H9 (cell line): ENCODE data around the gene PCDH11Y. TPM values are rescaled to one million over a fixed set of nuclear protein-coding genes. Genes with fewer than 3 reads are reported as not detected.
"Not testable (repeated sequence)": the region's sequence is repeated elsewhere in the genome, so short reads cannot be mapped to it uniquely, and the experiment has no call there.

Source experiments
- DNase-seq: peaks from one replicate; pipeline ENCODE4 v3.0.0-alpha.2; 2017
- H2AFZ ChIP-seq: one replicate; pipeline ENCODE4 v1.6.1; 2013; ENCODE audit warnings: mild to moderate bottlenecking, low read length, control low read depth, moderate library complexity
- H2AK5ac ChIP-seq: 2 replicates; pipeline ENCODE4 v1.6.1; 2013; ENCODE audit warnings: low read length, control low read depth, mixed read lengths; ENCODE audit not compliant: insufficient read length
- H2BK120ac ChIP-seq: one replicate; pipeline ENCODE4 v1.6.1; 2013; ENCODE audit warnings: low read depth, mild to moderate bottlenecking, low read length, control low read depth, inconsistent platforms; ENCODE audit not compliant: poor library complexity, severe bottlenecking
- H2BK12ac ChIP-seq: 2 replicates; pipeline ENCODE4 v1.6.1; 2013; ENCODE audit warnings: low read length, control low read depth, mixed read lengths, low read depth; ENCODE audit not compliant: insufficient read length
- H2BK15ac ChIP-seq: 2 replicates; pipeline ENCODE4 v1.6.1; 2013; ENCODE audit warnings: low read depth, low read length, control low read depth
- H2BK20ac ChIP-seq: one replicate; pipeline ENCODE4 v1.6.1; 2013; ENCODE audit warnings: low read depth, mild to moderate bottlenecking, low read length, control low read depth, inconsistent platforms; ENCODE audit not compliant: poor library complexity, severe bottlenecking
- H2BK5ac ChIP-seq: 2 replicates; pipeline ENCODE4 v1.6.1; 2013; ENCODE audit warnings: low read length, control low read depth, mixed read lengths; ENCODE audit not compliant: insufficient read length
- H3K14ac ChIP-seq: 2 replicates; pipeline ENCODE4 v1.6.1; 2013; ENCODE audit warnings: low read length, control low read depth; ENCODE audit not compliant: insufficient read depth
- H3K18ac ChIP-seq: 2 replicates; pipeline ENCODE4 v1.6.1; 2013; ENCODE audit warnings: low read depth, mild to moderate bottlenecking, mixed read lengths, low read length, control low read depth; ENCODE audit not compliant: insufficient read length
- H3K23ac ChIP-seq: 2 replicates; pipeline ENCODE4 v1.6.1; 2013; ENCODE audit warnings: low read length, control low read depth, mixed read lengths, low read depth; ENCODE audit not compliant: insufficient read length
- H3K23me2 ChIP-seq: 2 replicates; pipeline ENCODE4 v1.6.1; 2013; ENCODE audit warnings: low read depth, mild to moderate bottlenecking, mixed read lengths, low read length, control low read depth; ENCODE audit not compliant: insufficient read length, poor library complexity, severe bottlenecking
- H3K27ac ChIP-seq: 2 replicates; pipeline ENCODE4 v1.5.1; 2013; ENCODE audit warnings: low read length, control low read depth, mixed read lengths, low read depth; ENCODE audit not compliant: insufficient read length
- H3K27me3 ChIP-seq: 2 replicates; pipeline ENCODE4 v1.6.1; 2013; ENCODE audit warnings: low read length, control low read depth, inconsistent platforms; ENCODE audit not compliant: insufficient read depth
- H3K4ac ChIP-seq: 2 replicates; pipeline ENCODE4 v1.6.1; 2013; ENCODE audit warnings: low read depth, mild to moderate bottlenecking, control low read depth, inconsistent platforms, low read length, moderate library complexity
- H3K4me1 ChIP-seq: 2 replicates; pipeline ENCODE4 v1.6.1; 2013; ENCODE audit warnings: low read length, control low read depth, inconsistent platforms; ENCODE audit not compliant: insufficient read depth
- H3K4me2 ChIP-seq: 2 replicates; pipeline ENCODE4 v1.6.1; 2013; ENCODE audit warnings: low read length, control low read depth, mixed read lengths; ENCODE audit not compliant: insufficient read length, insufficient read depth
- H3K56ac ChIP-seq: 2 replicates; pipeline ENCODE4 v1.6.1; 2013; ENCODE audit warnings: low read depth, mild to moderate bottlenecking, mixed read lengths, low read length, control low read depth; ENCODE audit not compliant: insufficient read length
- H3K79me1 ChIP-seq: 2 replicates; pipeline ENCODE4 v1.6.1; 2013; ENCODE audit warnings: low read depth, mild to moderate bottlenecking, moderate library complexity, low read length, control low read depth, inconsistent platforms; ENCODE audit not compliant: insufficient read depth, poor library complexity, severe bottlenecking
- H3K79me2 ChIP-seq: 2 replicates; pipeline ENCODE4 v1.6.1; 2013; ENCODE audit warnings: low read length, control low read depth, inconsistent platforms; ENCODE audit not compliant: insufficient read depth
- H3K9ac ChIP-seq: 2 replicates; pipeline ENCODE4 v1.6.1; 2013; ENCODE audit warnings: low read length, control low read depth, mixed read lengths; ENCODE audit not compliant: insufficient read length; ENCODE audit errors: extremely low read depth
- H3K9me3 ChIP-seq: one replicate; pipeline ENCODE4 v1.6.1; 2013; ENCODE audit warnings: low read depth, low read length, inconsistent platforms; ENCODE audit not compliant: control insufficient read depth
- H3T11ph ChIP-seq: one replicate; pipeline ENCODE4 v1.6.1; 2013; ENCODE audit warnings: mild to moderate bottlenecking, low read length, control low read depth, inconsistent platforms
- H4K20me1 ChIP-seq: one replicate; pipeline ENCODE4 v1.6.1; 2013; ENCODE audit not compliant: control insufficient read depth, insufficient read length, insufficient read depth
- H4K5ac ChIP-seq: 2 replicates; pipeline ENCODE4 v1.6.1; 2013; ENCODE audit warnings: low read depth, mild to moderate bottlenecking, mixed read lengths, low read length, control low read depth; ENCODE audit not compliant: insufficient read length
- H4K8ac ChIP-seq: replicated peaks from 2 replicates; pipeline ENCODE4 v1.6.1; 2013; ENCODE audit warnings: low read length, control low read depth, mixed read lengths, low read depth; ENCODE audit not compliant: insufficient read length
- H4K91ac ChIP-seq: 2 replicates; pipeline ENCODE4 v1.6.1; 2013; ENCODE audit warnings: low read depth, mild to moderate bottlenecking, moderate library complexity, mixed read lengths, low read length, control low read depth; ENCODE audit not compliant: insufficient read length
- H3K27ac Mint-ChIP-seq, 3 experiments: 2 replicates in 2 of 3; 3 replicates in 1 of 3; pipeline ENCODE4 v1.8.0; 2020 to 2021; ENCODE audit warnings: mixed read lengths in 3 of 3, mild to moderate bottlenecking in 1 of 3, moderate library complexity in 1 of 3
- H3K27me3 Mint-ChIP-seq: 2 replicates; pipeline ENCODE4 v1.8.0; 2021; ENCODE audit warnings: low read depth, mild to moderate bottlenecking, moderate library complexity, mixed read lengths
- H3K36me3 Mint-ChIP-seq, 3 experiments: 2 replicates in 2 of 3; 3 replicates in 1 of 3; pipeline ENCODE4 v1.8.0; 2020 to 2021; ENCODE audit warnings: low read depth in 3 of 3, mixed read lengths in 3 of 3; ENCODE audit not compliant: insufficient read depth in 1 of 3
- H3K4me1 Mint-ChIP-seq, 2 experiments: 2 replicates each; pipeline ENCODE4 v1.8.0; 2020; ENCODE audit warnings: mixed read lengths in 2 of 2
- H3K4me3 Mint-ChIP-seq, 2 experiments: 2 replicates in 1 of 2; 3 replicates in 1 of 2; pipeline ENCODE4 v1.8.0; 2020 to 2021; ENCODE audit warnings: mild to moderate bottlenecking in 2 of 2, mixed read lengths in 2 of 2, moderate library complexity in 1 of 2
- H3K9me3 Mint-ChIP-seq, 2 experiments: 2 replicates in 1 of 2; 3 replicates in 1 of 2; pipeline ENCODE4 v1.8.0; 2020; ENCODE audit warnings: mild to moderate bottlenecking in 2 of 2, mixed read lengths in 2 of 2, moderate library complexity in 1 of 2
- WGBS: extraction: QIAGEN DNeasy Blood & Tissue Kit; methylation state at CpG from one replicate; pipeline ENCODE4 v1.1.7; 2013; ENCODE audit warnings: missing lambda C conversion rate, low lambda C conversion rate, mixed read lengths; ENCODE audit not compliant: insufficient read length; ENCODE audit errors: extremely low coverage; 5-methylcytosine and 5-hydroxymethylcytosine counted together
- total RNA-seq: library from RNA; stranded (reverse); gene quantifications from 2 replicates; pipeline ENCODE4 v1.2.1, GENCODE V29; 2021

PCDH11Y gene
- total RNA-seq, 1 experiment from 2014 or later = 1.4 TPM

DNA sequence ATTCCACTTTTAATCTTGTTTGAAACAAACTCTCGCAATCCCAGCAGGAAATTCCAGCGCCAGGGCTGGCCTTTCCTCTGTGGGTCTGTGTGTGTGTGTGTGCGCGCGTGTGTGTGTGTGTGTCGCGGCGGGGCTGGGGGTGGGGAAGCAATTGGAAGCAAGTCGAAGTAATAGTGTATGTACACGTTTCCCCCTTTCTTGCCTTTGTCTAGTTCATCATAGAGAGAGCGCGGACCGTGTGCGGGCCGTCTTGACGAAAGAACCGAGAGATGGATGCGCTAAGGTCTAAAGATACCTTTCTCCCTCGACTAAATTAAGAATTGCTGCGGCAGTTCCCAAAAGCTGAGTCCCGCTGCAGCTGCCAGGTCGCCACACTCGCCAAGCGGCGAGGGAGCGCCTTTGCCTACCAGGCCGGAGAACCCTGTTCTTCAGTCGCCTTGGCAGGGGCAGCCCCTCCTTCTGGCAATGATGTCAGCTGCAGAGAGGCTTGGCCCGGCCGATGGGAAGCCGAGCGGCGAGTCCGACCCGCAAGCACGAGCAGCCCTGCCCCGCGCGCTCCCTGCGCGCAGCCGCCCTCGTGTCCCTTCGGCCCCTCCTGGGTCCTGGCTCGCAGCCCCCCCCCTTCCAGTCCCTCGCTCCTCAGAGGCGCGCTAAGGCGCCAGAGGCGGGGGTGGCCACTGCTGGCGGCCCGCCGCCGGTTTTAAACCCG is 2.5 kb downstream of the PCDH11Y start:
- H3K23ac ChIP-seq, H3K27ac Mint-ChIP-seq, H4K5ac ChIP-seq, H2AFZ ChIP-seq, H3K9me3 ChIP-seq, H2AK5ac ChIP-seq, H3K14ac ChIP-seq, H3T11ph ChIP-seq, H3K9ac ChIP-seq, H2BK120ac ChIP-seq, H3K18ac ChIP-seq, H3K27me3 ChIP-seq, H3K4me1 Mint-ChIP-seq, H2BK15ac ChIP-seq, H4K91ac ChIP-seq, H2BK20ac ChIP-seq, H3K4ac ChIP-seq, H2BK12ac ChIP-seq, H3K4me2 ChIP-seq, H2BK5ac ChIP-seq, H3K4me1 ChIP-seq, H3K36me3 Mint-ChIP-seq, H3K27ac ChIP-seq, H3K9me3 Mint-ChIP-seq, H3K27me3 Mint-ChIP-seq, DNase-seq, H4K20me1 ChIP-seq, H3K79me1 ChIP-seq, H4K8ac ChIP-seq, H3K56ac ChIP-seq, H3K23me2 ChIP-seq, H3K79me2 ChIP-seq: not testable (repeated sequence)
- H3K4me3 Mint-ChIP-seq = peak overlapping the region; percentile 44 to 72; a peak in 3 of 5 replicates
- WGBS = no CpG with 5 or more reads among the region's 55 CpGs

DNA sequence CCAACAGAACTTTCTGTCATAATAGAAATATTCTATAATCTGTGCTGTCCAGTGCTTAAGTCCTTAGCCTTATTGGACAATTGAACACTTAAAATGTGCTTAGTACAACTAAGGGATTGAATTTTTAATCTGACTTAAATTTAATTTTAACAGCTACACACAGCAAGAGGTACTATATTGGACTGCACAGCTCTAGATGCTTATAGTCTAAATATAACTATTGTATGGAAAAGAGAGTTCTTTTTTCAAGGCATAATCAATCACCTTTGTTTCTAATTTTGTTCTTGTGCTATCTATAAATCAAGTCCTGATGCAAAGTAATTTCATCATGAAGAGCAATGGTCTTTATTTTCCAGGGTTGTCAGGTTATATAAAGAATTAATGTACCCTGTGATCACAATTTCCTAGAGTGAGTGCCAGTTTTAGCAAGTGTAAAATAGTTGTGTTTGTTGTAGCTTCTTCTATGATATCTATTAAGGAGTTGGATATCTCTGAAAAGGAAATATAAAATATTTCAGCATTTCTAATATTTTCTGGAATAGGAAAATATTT is 39.0 kb downstream of the PCDH11Y start:
- H4K20me1 ChIP-seq, H2BK120ac ChIP-seq, H2AFZ ChIP-seq, H4K91ac ChIP-seq, H2AK5ac ChIP-seq, H3K9me3 ChIP-seq, H3K23ac ChIP-seq, H3K79me1 ChIP-seq, H3K27ac Mint-ChIP-seq, H2BK20ac ChIP-seq, H3K18ac ChIP-seq, H3K79me2 ChIP-seq, H3K4me1 Mint-ChIP-seq, H2BK12ac ChIP-seq, H4K8ac ChIP-seq, H3K23me2 ChIP-seq, H3K4me2 ChIP-seq, H3K27me3 ChIP-seq, H2BK15ac ChIP-seq, H4K5ac ChIP-seq, H3K27me3 Mint-ChIP-seq, H3K14ac ChIP-seq, H3K56ac ChIP-seq, H3K9me3 Mint-ChIP-seq, H2BK5ac ChIP-seq, H3T11ph ChIP-seq, H3K36me3 Mint-ChIP-seq, H3K4me1 ChIP-seq, DNase-seq, H3K9ac ChIP-seq, H3K27ac ChIP-seq, H3K4me3 Mint-ChIP-seq, H3K4ac ChIP-seq: not testable (repeated sequence)
